KMS-11 (cell line): ENCODE results near the gene TMOD1.

Source experiments
- H2AFZ ChIP-seq: fragments of 200-600 bp; sonication (generic); 2 replicates; pipeline ENCODE4 v1.6.1; 2016; ENCODE audit warnings: antibody characterized with exemption, mixed run types, low read depth
- H3K27ac ChIP-seq: fragments of 200-600 bp; sonication (generic); 2 replicates; pipeline ENCODE4 v1.6.1; 2016; ENCODE audit warnings: mild to moderate bottlenecking, mixed run types
- H3K27me3 ChIP-seq: fragments of 200-600 bp; sonication (generic); 2 replicates; pipeline ENCODE4 v1.6.1; 2017; ENCODE audit warnings: mild to moderate bottlenecking, low read depth, mixed run types, moderate library complexity; ENCODE audit not compliant: insufficient read depth
- H3K36me3 ChIP-seq: fragments of 200-600 bp; sonication (generic); 2 replicates; pipeline ENCODE4 v1.6.1; 2017; ENCODE audit warnings: mild to moderate bottlenecking, mixed run types; ENCODE audit not compliant: insufficient read depth
- H3K4me1 ChIP-seq: fragments of 200-600 bp; sonication (generic); 2 replicates; pipeline ENCODE4 v1.6.1; 2016; ENCODE audit warnings: mild to moderate bottlenecking, low read depth, mixed run types; ENCODE audit not compliant: poor library complexity, severe bottlenecking
- H3K4me2 ChIP-seq: fragments of 200-600 bp; sonication (generic); 2 replicates; pipeline ENCODE4 v1.7.0; 2016; ENCODE audit warnings: mild to moderate bottlenecking, mixed run types
- H3K4me3 ChIP-seq: fragments of 200-600 bp; sonication (generic); IDR thresholded peaks from 2 replicates; pipeline ENCODE4 v1.6.1; 2017; ENCODE audit warnings: low read depth, low read length, mixed read lengths; ENCODE audit not compliant: insufficient read depth
- H3K79me2 ChIP-seq: fragments of 200-600 bp; sonication (generic); 2 replicates; pipeline ENCODE4 v1.6.1; 2016; ENCODE audit warnings: low read depth, mixed run types; ENCODE audit not compliant: insufficient read depth
- H3K9ac ChIP-seq: fragments of 200-600 bp; sonication (generic); 2 replicates; pipeline ENCODE4 v1.6.1; 2016; ENCODE audit warnings: mild to moderate bottlenecking, mixed run types
- H4K20me1 ChIP-seq: fragments of 200-600 bp; sonication (generic); 2 replicates; pipeline ENCODE4 v1.6.1; 2016; ENCODE audit warnings: mild to moderate bottlenecking, mixed run types; ENCODE audit not compliant: insufficient read depth
- TF ChIP-seq, protein P1 (sequence below): fragments of 200-600 bp; sonication (generic); conservative IDR thresholded peaks from 2 replicates; pipeline ENCODE4 v1.6.1; 2017; ENCODE audit warnings: low read depth, mild to moderate bottlenecking, antibody characterized with exemption, low read length, moderate library complexity, mixed read lengths

The TMOD1 gene

DNA sequence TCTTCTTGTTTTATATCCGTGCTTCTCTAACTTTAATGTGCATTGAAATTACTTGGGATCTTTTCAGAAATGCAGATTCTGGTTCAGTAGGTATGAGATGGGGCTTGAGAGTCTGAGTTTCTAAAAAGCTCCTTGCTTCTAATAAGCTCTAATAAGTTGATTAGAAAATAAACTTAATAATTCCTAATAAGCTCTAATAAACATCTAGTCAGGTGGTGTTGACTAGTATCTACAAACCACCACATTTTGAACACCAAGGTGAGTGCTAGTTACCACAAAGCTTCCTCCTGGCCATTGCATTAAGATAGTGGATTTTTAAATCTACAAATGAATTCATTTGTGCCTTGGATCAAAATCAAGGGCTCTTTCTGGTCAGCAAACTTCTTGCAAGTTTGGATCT, 5.3 kb downstream of the TMOD1 start:
- TF ChIP-seq, protein P1, sequence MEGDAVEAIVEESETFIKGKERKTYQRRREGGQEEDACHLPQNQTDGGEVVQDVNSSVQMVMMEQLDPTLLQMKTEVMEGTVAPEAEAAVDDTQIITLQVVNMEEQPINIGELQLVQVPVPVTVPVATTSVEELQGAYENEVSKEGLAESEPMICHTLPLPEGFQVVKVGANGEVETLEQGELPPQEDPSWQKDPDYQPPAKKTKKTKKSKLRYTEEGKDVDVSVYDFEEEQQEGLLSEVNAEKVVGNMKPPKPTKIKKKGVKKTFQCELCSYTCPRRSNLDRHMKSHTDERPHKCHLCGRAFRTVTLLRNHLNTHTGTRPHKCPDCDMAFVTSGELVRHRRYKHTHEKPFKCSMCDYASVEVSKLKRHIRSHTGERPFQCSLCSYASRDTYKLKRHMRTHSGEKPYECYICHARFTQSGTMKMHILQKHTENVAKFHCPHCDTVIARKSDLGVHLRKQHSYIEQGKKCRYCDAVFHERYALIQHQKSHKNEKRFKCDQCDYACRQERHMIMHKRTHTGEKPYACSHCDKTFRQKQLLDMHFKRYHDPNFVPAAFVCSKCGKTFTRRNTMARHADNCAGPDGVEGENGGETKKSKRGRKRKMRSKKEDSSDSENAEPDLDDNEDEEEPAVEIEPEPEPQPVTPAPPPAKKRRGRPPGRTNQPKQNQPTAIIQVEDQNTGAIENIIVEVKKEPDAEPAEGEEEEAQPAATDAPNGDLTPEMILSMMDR = no peak
- H3K4me3 ChIP-seq = no peak overlapping the region
- H3K4me2 ChIP-seq = no peak overlapping the region
- H4K20me1 ChIP-seq = no peaks in the 10 kb centered on the region
- no peak overlapping the region for H3K27ac ChIP-seq
- 0 out of 2 replicates have a peak, but pooled peaks cover 4% of the 10 kb centered on the region for H3K79me2 ChIP-seq
- peaks cover 30% of the 10 kb centered on the region for H3K4me1 ChIP-seq
- H3K9ac ChIP-seq = no peak overlapping the region
- H3K36me3 ChIP-seq = no peaks in the 10 kb centered on the region
- H2AFZ ChIP-seq = no peak overlapping the region
- H3K27me3 ChIP-seq = no peaks in the 10 kb centered on the region; the same call in 1 of the 2 replicates

DNA sequence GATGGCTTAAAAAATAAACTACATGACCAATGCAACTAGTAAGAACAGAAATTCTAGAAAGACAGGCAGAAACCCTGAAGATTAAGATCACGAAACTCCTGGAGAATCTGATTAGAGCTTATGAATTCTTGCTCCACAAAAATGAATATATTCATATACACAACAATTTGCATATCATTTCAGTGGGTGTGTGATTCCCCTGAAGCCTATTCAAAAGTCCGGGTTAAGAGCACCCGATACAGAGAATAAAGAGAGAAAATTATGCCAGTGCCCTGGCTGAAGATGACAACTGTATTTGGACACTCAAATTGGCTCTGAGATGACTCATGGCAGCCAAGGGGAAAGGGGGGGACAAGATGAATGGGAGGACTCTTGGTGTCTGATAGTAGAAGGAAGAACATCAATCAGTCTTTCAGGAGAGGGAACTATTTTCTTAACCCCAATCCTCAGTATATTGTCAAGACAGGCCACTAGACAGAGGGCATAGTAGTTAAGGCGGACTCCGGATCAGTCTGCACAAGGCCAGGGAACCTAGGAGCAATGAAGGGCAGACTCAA, 6.0 kb downstream of the TMOD1 start:
- H4K20me1 ChIP-seq = no peaks in the 10 kb centered on the region
- H3K79me2 ChIP-seq = 0 out of 2 replicates have a peak, but pooled peaks cover under 1% of the 10 kb centered on the region
- H3K4me2 ChIP-seq = no peak overlapping the region
- no peak overlapping the region for H2AFZ ChIP-seq
- H3K4me3 ChIP-seq = no peak overlapping the region
- no peak overlapping the region for H3K27ac ChIP-seq
- no peak overlapping the region for H3K9ac ChIP-seq
- H3K4me1 ChIP-seq = peaks cover 36% of the 10 kb centered on the region
- TF ChIP-seq, protein P1 = no peak
- H3K27me3 ChIP-seq = no peaks in the 10 kb centered on the region; the same call in 1 of the 2 replicates
- no peaks in the 10 kb centered on the region for H3K36me3 ChIP-seq

DNA sequence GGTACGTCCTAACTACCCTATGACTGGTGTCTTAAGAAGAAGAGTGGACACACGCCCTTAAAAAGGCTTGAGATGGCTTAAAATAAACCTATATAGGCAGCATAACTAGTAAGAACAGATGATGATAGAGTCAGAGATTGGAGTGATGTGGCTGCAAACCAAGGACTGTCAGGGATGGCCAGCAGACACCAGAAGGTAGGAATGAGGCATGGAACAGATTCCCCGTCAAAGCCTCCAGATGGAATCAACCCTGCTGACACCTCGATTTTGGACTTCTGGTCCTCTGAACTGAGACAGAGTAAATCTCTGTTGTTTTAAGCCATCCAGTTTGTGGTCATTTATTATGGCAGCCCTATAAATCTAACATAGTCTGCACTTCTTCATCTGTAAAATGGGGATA, 7.4 kb downstream of the TMOD1 start:
- TF ChIP-seq, protein P1 = no peak
- H3K4me1 ChIP-seq = peaks cover 28% of the 10 kb centered on the region
- H3K4me2 ChIP-seq = no peak overlapping the region
- H3K79me2 ChIP-seq = no peaks in the 10 kb centered on the region
- no peaks in the 10 kb centered on the region for H4K20me1 ChIP-seq
- H3K27me3 ChIP-seq = no peaks in the 10 kb centered on the region; the same call in 1 of the 2 replicates
- no peaks in the 10 kb centered on the region for H3K36me3 ChIP-seq
- no peak overlapping the region for H3K27ac ChIP-seq
- no peak overlapping the region for H3K9ac ChIP-seq
- no peak overlapping the region for H3K4me3 ChIP-seq
- H2AFZ ChIP-seq = no peak overlapping the region

DNA sequence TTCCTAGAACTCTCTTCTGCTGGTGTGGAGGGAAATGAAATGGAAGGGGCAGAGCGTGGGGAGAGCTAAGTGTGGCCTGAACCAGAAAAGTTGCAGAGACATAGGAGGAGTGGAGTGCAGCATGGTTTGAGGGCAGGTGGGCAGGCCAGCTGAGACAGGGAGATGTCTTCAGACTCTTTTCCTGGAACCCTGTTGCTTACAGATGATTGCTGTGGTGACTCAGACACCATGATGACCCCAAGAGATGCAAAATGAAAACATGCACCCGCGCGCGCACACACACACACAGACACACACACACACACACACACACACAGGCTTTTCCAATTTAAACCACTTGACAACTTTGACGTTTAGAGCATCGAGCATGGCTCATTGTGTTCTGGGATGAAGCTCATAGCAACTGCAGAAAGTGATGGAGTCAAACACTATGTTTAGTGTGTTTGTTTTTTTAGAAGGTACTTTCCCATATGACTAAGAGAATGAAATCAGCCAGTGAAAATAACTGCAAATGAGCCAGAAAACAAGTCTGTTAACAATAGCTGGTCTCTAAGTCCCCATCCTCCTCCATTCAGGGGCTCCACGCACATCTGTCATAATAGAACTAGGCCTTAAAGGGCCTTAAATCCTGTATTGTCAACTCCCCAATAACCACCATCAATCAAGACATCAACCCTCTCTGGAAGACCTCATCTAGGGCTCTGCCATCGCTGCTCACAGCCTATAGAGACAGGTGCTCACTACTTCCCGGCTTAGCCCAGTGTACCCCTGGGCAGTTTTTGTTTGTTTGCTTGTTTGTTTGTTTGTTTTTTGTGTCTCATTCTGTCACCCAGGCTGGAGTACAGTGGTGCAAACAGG, 9.6 kb downstream of the TMOD1 start:
- no peaks in the 10 kb centered on the region for H3K79me2 ChIP-seq
- peak overlapping the region; percentile 33 for H3K27ac ChIP-seq
- no peaks in the 10 kb centered on the region for H3K27me3 ChIP-seq
- H4K20me1 ChIP-seq = no peaks in the 10 kb centered on the region
- TF ChIP-seq, protein P1 = no peak
- no peak overlapping the region for H3K9ac ChIP-seq
- peak overlapping the region; percentile 64 for H3K4me2 ChIP-seq
- no peak overlapping the region for H2AFZ ChIP-seq
- peaks cover 27% of the 10 kb centered on the region for H3K4me1 ChIP-seq
- no peak overlapping the region for H3K4me3 ChIP-seq
- no peaks in the 10 kb centered on the region for H3K36me3 ChIP-seq
